Uterus (tissue), 4 donors: ENCODE measurements around the gene IL1RAPL2. TPM values are rescaled to one million over a fixed set of nuclear protein-coding genes. Genes with fewer than 3 reads are reported as not detected.
"Not testable (repeated sequence)": the region's sequence is repeated elsewhere in the genome, so short reads cannot be mapped to it uniquely, and the experiment has no call there.

ENCODE experiments used
- DNase-seq, 2 donors: peaks; one replicate each; pipeline ENCODE4 v3.0.0-alpha.2; 2019 to 2020
- H3K27ac ChIP-seq, 2 donors: fragments of 200-600 bp; sonication (generic); 1 replicate in 1 of 2; 2 replicates in 1 of 2; pipeline ENCODE4 v1.5.1; 2016 to 2018
- H3K27me3 ChIP-seq, 2 donors: fragments of 200-600 bp; sonication (generic); one replicate each; pipeline ENCODE4 v1.5.1; 2018 to 2019; ENCODE audit warnings: control low read depth in 1 of 2
- H3K36me3 ChIP-seq, 2 donors: fragments of 200-600 bp; sonication (generic); one replicate each; pipeline ENCODE4 v1.5.1; 2019; ENCODE audit warnings: control low read depth in 1 of 2
- H3K4me1 ChIP-seq, 2 donors: fragments of 200-600 bp; sonication (generic); one replicate each; pipeline ENCODE4 v1.5.1; 2018 to 2019; ENCODE audit warnings: control low read depth in 1 of 2
- H3K4me3 ChIP-seq, 2 donors: fragments of 200-600 bp; sonication (generic); 1 replicate in 1 of 2; 2 replicates in 1 of 2; pipeline ENCODE4 v1.5.1; 2018 to 2019; ENCODE audit warnings: mild to moderate bottlenecking in 1 of 2
- H3K9me3 ChIP-seq, 2 donors: fragments of 200-600 bp; sonication (generic); one replicate each; pipeline ENCODE4 v1.5.1; 2019; ENCODE audit warnings: control low read depth in 1 of 2
- POLR2A ChIP-seq, 2 donors: fragments of 450-650 bp; IDR thresholded peaks; one replicate each; pipeline ENCODE4 v1.6.1; 2016; ENCODE audit warnings: antibody characterized with exemption in 2 of 2, mild to moderate bottlenecking in 1 of 2, moderate library complexity in 1 of 2
- intact Hi-C: fragments of 100-400 bp; cut with DNase I; formaldehyde crosslinking; loops from one replicate; pipeline ENCODE4 v1.15.1; 2023; ENCODE audit warnings: low total_unique reads
- total RNA-seq, 4 donors: library from RNA; depleted of rRNA in 3 of 4; stranded (reverse); fragments of >200 nt in 3 of 4; gene quantifications; one replicate each; pipeline versions ENCODE4 v1.1.0 to v1.2.4, GENCODE V29; 2014 to 2023
- TF ChIP-seq, protein P1 (sequence below), 4 experiments: fragments of 200-600 bp in 2 of 4; fragments of 450-650 bp in 2 of 4; sonication (generic) in 2 of 4; IDR thresholded peaks; one replicate each; pipeline ENCODE4 v1.5.1; 2016 to 2019; ENCODE audit warnings: antibody characterized with exemption in 4 of 4, mild to moderate bottlenecking in 2 of 4, moderate library complexity in 1 of 4
- donor health status: DM: yes; HTN: yes; CAD: no.

IL1RAPL2 gene
- total RNA-seq, 4 donors from 2014 or later: 2.1 TPM; not detected in 3

DNA sequence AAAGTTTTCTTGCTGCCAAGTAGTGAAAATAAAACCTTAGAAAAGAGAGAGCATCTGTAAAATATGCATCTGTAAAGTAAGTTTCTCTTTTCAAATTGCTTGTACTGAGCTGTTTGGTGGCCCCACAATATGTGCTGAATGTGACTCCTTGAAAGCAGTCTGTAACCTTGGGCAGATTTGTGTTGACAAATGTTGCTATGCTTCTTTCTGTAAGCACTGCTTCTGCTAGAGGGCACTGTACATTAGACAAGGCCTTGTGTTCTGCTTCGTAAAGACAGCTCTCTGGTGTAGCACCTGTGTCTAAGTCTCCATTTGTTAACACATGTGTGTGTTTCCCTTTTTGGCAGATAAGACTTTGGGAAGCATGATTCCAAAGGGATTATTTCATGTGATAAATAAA lies 1199.7 kb downstream of the IL1RAPL2 start:
- DNase-seq: no peak
- Histone ChIP-seq H3K27ac (no peak overlapping the region), H3K4me1 (no peaks in the 10 kb centered on the region), H3K4me3 (no peak overlapping the region), H3K9me3 (no peaks in the 10 kb centered on the region), H3K27me3 (peaks cover 0 to 3% of the 10 kb centered on the region in 2 donors), H3K36me3 (no peaks in the 10 kb centered on the region)
- TF ChIP-seq POLR2A (IDR thresholded peaks at IDR 0.05): no peak
- TF ChIP-seq, protein P1, sequence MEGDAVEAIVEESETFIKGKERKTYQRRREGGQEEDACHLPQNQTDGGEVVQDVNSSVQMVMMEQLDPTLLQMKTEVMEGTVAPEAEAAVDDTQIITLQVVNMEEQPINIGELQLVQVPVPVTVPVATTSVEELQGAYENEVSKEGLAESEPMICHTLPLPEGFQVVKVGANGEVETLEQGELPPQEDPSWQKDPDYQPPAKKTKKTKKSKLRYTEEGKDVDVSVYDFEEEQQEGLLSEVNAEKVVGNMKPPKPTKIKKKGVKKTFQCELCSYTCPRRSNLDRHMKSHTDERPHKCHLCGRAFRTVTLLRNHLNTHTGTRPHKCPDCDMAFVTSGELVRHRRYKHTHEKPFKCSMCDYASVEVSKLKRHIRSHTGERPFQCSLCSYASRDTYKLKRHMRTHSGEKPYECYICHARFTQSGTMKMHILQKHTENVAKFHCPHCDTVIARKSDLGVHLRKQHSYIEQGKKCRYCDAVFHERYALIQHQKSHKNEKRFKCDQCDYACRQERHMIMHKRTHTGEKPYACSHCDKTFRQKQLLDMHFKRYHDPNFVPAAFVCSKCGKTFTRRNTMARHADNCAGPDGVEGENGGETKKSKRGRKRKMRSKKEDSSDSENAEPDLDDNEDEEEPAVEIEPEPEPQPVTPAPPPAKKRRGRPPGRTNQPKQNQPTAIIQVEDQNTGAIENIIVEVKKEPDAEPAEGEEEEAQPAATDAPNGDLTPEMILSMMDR (IDR thresholded peaks at IDR 0.05): no peak
- intact Hi-C loops: no loop called here

DNA sequence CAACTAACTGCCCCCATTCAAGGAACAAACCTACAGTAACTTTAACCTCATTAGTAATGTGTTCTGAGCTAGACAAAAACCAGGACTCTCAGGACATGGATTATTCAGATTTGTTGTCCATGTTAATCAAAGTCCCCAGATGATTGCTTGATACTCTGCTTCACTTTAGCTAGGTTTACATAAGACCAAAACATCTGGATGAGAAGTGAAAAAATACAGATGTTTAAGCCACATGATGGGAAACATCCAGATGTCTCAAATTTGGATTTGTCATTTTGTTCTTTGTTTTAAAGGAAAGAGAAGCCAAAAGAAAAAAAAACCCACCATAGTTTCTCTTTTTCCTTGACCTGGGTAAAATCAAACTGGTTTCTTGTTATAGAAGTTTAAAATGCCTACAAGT lies 1207.8 kb downstream of the IL1RAPL2 start:
- DNase-seq: no peak

DNA sequence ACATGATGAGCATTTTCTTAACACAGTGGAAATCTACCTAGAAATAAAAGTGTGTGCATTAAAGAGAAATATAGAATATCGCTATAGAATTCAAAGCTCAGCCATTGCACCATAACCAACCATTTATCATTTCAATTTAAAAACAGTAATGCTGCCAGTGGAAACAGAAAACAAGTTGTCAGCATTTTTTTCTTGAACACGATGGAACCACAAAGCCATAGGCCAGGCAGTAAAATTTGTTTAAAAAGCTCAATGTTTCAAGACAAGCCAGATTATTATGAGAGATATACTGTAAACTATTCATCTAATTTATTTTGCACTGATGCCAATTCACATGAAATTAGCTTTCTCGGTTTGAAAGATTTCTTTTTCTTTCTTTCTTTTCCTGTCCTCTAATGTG lies 1209.7 kb downstream of the IL1RAPL2 start:
- H3K4me1 ChIP-seq: no peaks in the 10 kb centered on the region
- H3K27ac ChIP-seq: no peak overlapping the region
- intact Hi-C loops: no loop called here
- TF ChIP-seq POLR2A (IDR thresholded peaks at IDR 0.05): no peak
- TF ChIP-seq, protein P1 (IDR thresholded peaks at IDR 0.05): no peak
- no peak for DNase-seq
- H3K4me3 ChIP-seq: no peak overlapping the region
- H3K36me3 ChIP-seq: no peaks in the 10 kb centered on the region
- no peaks in the 10 kb centered on the region for H3K9me3 ChIP-seq
- H3K27me3 ChIP-seq: peaks cover 0 to 5% of the 10 kb centered on the region in 2 donors

More for the DNA sequence above, 1207.8 kb downstream of the IL1RAPL2 start:
- Histone ChIP-seq H3K27me3 (peaks cover 0 to 5% of the 10 kb centered on the region in 2 donors), H3K4me3 (no peak overlapping the region), H3K36me3 (no peaks in the 10 kb centered on the region), H3K4me1 (no peaks in the 10 kb centered on the region), H3K27ac (no peak overlapping the region), H3K9me3 (no peaks in the 10 kb centered on the region)
- TF ChIP-seq, protein P1 (IDR thresholded peaks at IDR 0.05): no peak
- TF ChIP-seq POLR2A (IDR thresholded peaks at IDR 0.05): no peak
- intact Hi-C loops: no loop called here

DNA sequence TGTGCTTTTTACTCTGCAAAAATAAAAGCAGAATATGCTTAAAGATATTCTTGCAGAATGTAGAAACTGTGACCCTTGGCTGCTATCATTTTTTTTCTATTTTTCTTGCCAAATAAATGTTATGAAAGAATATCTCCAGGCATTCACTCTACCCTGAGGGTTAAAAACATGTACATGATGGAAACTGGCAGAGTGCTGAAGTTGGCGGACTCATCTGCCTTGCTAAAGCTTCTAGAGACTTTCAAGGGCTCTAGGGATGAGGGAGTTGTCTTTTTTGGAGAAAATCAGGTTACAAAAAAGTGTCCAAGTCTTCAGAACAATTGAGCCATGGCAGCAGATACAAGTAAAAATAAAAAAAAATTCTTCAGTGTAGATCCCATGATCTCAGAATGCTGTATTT lies 1215.8 kb downstream of the IL1RAPL2 start:
- Histone ChIP-seq H3K36me3 (no peaks in the 10 kb centered on the region), H3K27ac (no peak overlapping the region), H3K9me3 (no peaks in the 10 kb centered on the region), H3K27me3 (peaks cover 0 to 2% of the 10 kb centered on the region in 2 donors), H3K4me3 (no peak overlapping the region), H3K4me1 (no peaks in the 10 kb centered on the region)
- TF ChIP-seq, protein P1 (IDR thresholded peaks at IDR 0.05): no peak
- TF ChIP-seq POLR2A (IDR thresholded peaks at IDR 0.05): no peak
- no peak for DNase-seq
- intact Hi-C loops: no loop called here

DNA sequence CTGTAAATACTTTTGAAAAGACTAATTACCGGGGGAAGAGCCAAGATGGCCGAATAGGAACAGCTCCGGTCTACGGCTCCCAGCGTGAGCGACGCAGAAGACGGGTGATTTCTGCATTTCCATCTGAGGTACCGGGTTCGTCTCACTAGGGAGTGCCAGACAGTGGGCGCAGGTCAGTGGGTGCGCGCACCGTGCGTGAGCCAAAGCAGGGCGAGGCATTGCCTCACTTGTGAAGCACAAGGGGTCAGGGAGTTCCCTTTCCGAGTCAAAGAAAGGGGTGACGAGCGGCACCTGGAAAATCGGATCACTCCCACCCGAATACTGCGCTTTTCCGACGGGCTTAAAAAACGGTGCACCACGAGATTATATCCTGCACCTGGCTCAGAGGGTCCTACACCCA lies 1230.9 kb downstream of the IL1RAPL2 start:
- DNase-seq, H3K27ac ChIP-seq, intact Hi-C loops, H3K36me3 ChIP-seq, H3K4me3 ChIP-seq, H3K27me3 ChIP-seq, H3K4me1 ChIP-seq, H3K9me3 ChIP-seq: not testable (repeated sequence)

DNA sequence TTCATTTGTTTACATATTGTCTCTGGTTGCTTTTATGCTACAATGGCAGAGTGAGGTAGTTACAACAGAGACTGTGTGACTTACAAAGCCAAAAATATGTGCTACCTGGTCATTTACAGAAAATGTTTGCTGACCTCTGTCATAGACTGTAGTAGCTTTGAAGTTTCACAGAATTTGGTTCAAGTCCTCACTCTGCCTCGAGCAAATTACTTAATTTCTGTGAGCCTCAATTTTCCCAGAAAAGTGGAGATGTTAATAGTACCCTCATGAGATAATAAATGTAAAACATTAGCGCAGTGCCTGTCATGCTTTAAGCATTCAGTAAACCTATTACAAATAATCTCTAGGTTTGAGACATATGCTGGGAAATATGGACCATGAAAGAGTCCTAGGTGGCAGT lies 1237.9 kb downstream of the IL1RAPL2 start:
- TF ChIP-seq, protein P1 (IDR thresholded peaks at IDR 0.05): no peak
- TF ChIP-seq POLR2A (IDR thresholded peaks at IDR 0.05): no peak
- Histone ChIP-seq H3K27me3 (no peaks in the 10 kb centered on the region), H3K9me3 (no peaks in the 10 kb centered on the region), H3K27ac (no peak overlapping the region), H3K36me3 (no peaks in the 10 kb centered on the region), H3K4me1 (no peaks in the 10 kb centered on the region), H3K4me3 (no peak overlapping the region)
- DNase-seq: no peak
- intact Hi-C loops: no loop called here

DNA sequence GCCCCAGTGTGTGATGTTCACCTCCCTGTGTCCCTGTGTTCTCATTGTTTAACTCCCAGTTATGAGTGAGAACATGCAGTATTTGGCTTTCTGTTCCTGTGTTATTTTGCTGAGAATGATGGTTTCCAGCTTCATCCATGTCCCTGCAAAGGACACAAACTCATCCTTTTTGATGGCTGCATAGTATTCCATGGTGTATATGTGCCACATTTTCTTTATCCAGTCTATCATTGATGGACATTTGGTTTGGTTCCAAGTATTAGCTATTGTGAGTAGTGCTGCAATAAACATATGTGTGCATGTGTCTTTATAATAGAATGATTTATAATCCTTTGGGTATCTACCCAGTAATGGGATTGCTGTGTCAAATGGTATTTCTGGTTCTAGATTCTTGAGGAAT lies 1239.7 kb downstream of the IL1RAPL2 start:
- H3K27me3 ChIP-seq, intact Hi-C loops, H3K27ac ChIP-seq, H3K36me3 ChIP-seq, H3K4me3 ChIP-seq, DNase-seq, H3K4me1 ChIP-seq, H3K9me3 ChIP-seq: not testable (repeated sequence)
